ENCODE data around the gene BTBD16. TPM values are rescaled to one million over a fixed set of nuclear protein-coding genes. Genes with fewer than 3 reads are reported as not detected.

The BTBD16 gene
- total and polyA plus RNA-seq, 2 of the 4 experiments (the other 2 are of a cell fraction) = not detected

DNA sequence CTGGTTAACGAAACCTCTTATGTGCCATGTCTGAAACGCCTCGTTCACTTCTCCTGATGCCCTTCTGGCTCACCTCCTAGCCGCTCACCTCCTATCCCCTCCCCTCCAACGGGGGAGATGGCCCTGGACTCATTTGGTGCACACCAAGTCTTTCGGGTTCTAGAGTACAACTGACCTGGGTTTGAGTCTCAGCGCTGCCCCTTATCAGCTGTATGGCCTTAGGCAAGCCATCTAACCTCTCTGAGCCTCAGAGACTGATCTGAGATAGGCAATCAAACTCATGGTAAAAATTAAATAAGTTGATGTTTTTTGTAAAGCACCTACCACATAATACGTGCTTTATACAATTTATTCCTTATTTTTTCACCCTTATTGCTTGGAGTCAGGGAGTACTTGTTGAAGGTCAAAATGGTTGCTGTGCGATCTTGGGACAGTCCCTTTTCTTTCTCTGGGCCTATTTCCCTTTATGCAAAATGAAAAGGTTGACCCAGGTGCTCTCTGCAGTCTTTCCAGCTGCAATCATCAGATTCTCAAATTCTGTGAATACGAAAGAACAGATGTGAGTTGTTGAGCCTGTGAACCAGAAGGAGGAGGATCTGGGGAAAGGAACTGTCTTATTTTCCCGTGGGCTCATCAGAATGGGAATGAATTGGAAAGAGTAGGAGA is 72.2 kb downstream of the BTBD16 start:
- no peak for ATAC-seq (ENCODE audit: low read depth)
- Histone ChIP-seq H3K18ac (ENCODE audit: low read depth, low read length) (no peak overlapping the region), H4K91ac (ENCODE audit: insufficient read depth, low read depth, low read length) (no peak overlapping the region), H3K9ac (ENCODE audit: low read depth, low read length) (no peak overlapping the region), H3K56ac (ENCODE audit: extremely low read depth, insufficient read depth, low read length) (no peak overlapping the region), H3K27me3 (ENCODE audit: control insufficient read depth, insufficient read depth, low read length) (peaks cover 10% of the 10 kb centered on the region; the same call in 1 of the 2 replicates), H3K4me3 (ENCODE audit: insufficient read depth, low read depth, low read length) (no peak overlapping the region), H2AFZ (replicated peaks; ENCODE audit: low read length, poor library complexity) (no peak overlapping the region), H2BK120ac (ENCODE audit: low read depth, low read length) (no peak overlapping the region), H3K36me3 (ENCODE audit: control insufficient read depth, insufficient read depth, low read length) (no peaks in the 10 kb centered on the region), H3K79me1 (ENCODE audit: low read depth in 1 of 2, low read length in 2 of 2) (no peaks in the 10 kb centered on the region), H3K23ac (ENCODE audit: low read depth, low read length) (no peak overlapping the region), H2BK20ac (ENCODE audit: low read depth, low read length) (no peak overlapping the region), H4K5ac (ENCODE audit: low read depth, low read length) (no peak overlapping the region), H4K8ac (ENCODE audit: low read depth in 2 of 2, low read length in 2 of 2) (no peak overlapping the region), H3K4ac (ENCODE audit: low read depth, low read length) (no peak overlapping the region), H2BK5ac (ENCODE audit: low read depth, low read length, poor library complexity, severe bottlenecking) (no peak overlapping the region), H3K9me3 (ENCODE audit: control insufficient read depth, insufficient read depth, low read length) (peaks cover 5% of the 10 kb centered on the region; the same call in 1 of the 2 replicates), H2AK9ac (replicated peaks; ENCODE audit: low read depth, low read length, poor library complexity) (no peak overlapping the region), H3K4me1 (ENCODE audit: control insufficient read depth, insufficient read depth, low read length) (no peaks in the 10 kb centered on the region), H3K4me2 (ENCODE audit: low read depth, low read length) (no peak overlapping the region), H3K9me1 (ENCODE audit: insufficient read depth, low read length) (no peaks in the 10 kb centered on the region), H3K27ac (ENCODE audit: insufficient read depth, low read length) (no peak overlapping the region), H2AK5ac (ENCODE audit: low read depth, low read length) (no peak overlapping the region), H4K20me1 (ENCODE audit: insufficient read depth, low read length) (no peaks in the 10 kb centered on the region; the same call in 1 of the 2 replicates), H2BK15ac (ENCODE audit: low read depth, low read length) (no peak overlapping the region), H3K14ac (replicated peaks; ENCODE audit: low read depth, low read length) (no peak overlapping the region)
- intact Hi-C loops (cut with micrococcal nuclease) = loop anchor here (5.0 kb wide), 2 partner anchors 36 to 359 kb away; no protein-coding TSS in a partner anchor
- no peak for DNase-seq
- 80% methylated on average over 1 of the region's 11 CpGs; no CpG with 5 or more reads in 1 of the 2 experiments for WGBS, 2 experiments (ENCODE audit: extremely low coverage in 2 of 2, insufficient read length in 1 of 2)
- BruUV-seq (replicated peaks) = no TSS peak
- dilution Hi-C loops (cut with HindIII; ENCODE audit: low sequenced_read_pairs, unreplicated experiment) = no loop called here
- in situ Hi-C loops (cut with MboI; ENCODE audit: low sequenced_read_pairs) = loop anchor here (5.0 to 10.0 kb wide), 2 partner anchors 89 to 232 kb away; no protein-coding TSS in a partner anchor
- CTCF ChIA-PET = interaction anchor here (0.6 to 2.3 kb wide), 10 partner anchors 10 to 226 kb away, joined by 3 to 16 read pairs (median 4); no protein-coding TSS in a partner anchor
- POLR2A ChIA-PET (ENCODE audit: unreplicated experiment) = no interaction called here
- TF ChIP-seq FOS (IDR thresholded peaks at IDR 0.05; ENCODE audit: low read depth, low read length) = no peak
- TF ChIP-seq, protein P1, sequence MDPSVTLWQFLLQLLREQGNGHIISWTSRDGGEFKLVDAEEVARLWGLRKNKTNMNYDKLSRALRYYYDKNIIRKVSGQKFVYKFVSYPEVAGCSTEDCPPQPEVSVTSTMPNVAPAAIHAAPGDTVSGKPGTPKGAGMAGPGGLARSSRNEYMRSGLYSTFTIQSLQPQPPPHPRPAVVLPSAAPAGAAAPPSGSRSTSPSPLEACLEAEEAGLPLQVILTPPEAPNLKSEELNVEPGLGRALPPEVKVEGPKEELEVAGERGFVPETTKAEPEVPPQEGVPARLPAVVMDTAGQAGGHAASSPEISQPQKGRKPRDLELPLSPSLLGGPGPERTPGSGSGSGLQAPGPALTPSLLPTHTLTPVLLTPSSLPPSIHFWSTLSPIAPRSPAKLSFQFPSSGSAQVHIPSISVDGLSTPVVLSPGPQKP (IDR thresholded peaks at IDR 0.05; ENCODE audit: borderline replicate concordance, low read depth, low read length) = no peak
- TF ChIP-seq, protein P2, sequence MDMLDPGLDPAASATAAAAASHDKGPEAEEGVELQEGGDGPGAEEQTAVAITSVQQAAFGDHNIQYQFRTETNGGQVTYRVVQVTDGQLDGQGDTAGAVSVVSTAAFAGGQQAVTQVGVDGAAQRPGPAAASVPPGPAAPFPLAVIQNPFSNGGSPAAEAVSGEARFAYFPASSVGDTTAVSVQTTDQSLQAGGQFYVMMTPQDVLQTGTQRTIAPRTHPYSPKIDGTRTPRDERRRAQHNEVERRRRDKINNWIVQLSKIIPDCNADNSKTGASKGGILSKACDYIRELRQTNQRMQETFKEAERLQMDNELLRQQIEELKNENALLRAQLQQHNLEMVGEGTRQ (IDR thresholded peaks at IDR 0.05; ENCODE audit: low read depth, low read length) = no peak

Data from IMR-90 (cell line).